Measurements from ENCODE around the gene DNMBP. TPM values are rescaled to one million over a fixed set of nuclear protein-coding genes. Genes with fewer than 3 reads are reported as not detected.
"Not testable (repeated sequence)": the region's sequence is repeated elsewhere in the genome, so short reads cannot be mapped to it uniquely, and the experiment has no call there.

Gene DNMBP
- total RNA-seq, 1 experiment from 2014 or later = 8.5 TPM

GRCh38 chr10:100006243-100006886 lies 3.4 kb downstream of the DNMBP start:
- no peaks in the 10 kb centered on the region for H3K36me3 ChIP-seq (replicated peaks; ENCODE audit: control insufficient read depth, insufficient read depth, low read length)
- peaks cover 3% of the 10 kb centered on the region; the same call in 1 of the 2 replicates for H3K27me3 ChIP-seq (ENCODE audit: control insufficient read depth, insufficient read depth, low read length)
- H3K4me3 ChIP-seq (ENCODE audit: insufficient read depth, low read depth, low read length) = no peak overlapping the region
- DNase-seq = no peak

- no peak overlapping the region for H3K4me3 ChIP-seq (ENCODE audit: insufficient read depth, low read depth, low read length)
- H3K36me3 ChIP-seq (replicated peaks; ENCODE audit: control insufficient read depth, insufficient read depth, low read length) = no peaks in the 10 kb centered on the region
- no peak for DNase-seq
- H3K27me3 ChIP-seq (ENCODE audit: control insufficient read depth, insufficient read depth, low read length) = no peaks in the 10 kb centered on the region
Measured at GRCh38 chr10:100004805-100005510, 4.8 kb downstream of the DNMBP start.

GRCh38 chr10:100000109-100000644 lies 9.6 kb downstream of the DNMBP start:
- Histone ChIP-seq H3K36me3 (replicated peaks; ENCODE audit: control insufficient read depth, insufficient read depth, low read length) (no peaks in the 10 kb centered on the region), H3K4me3 (ENCODE audit: insufficient read depth, low read depth, low read length) (no peak overlapping the region), H3K27me3 (ENCODE audit: control insufficient read depth, insufficient read depth, low read length) (no peaks in the 10 kb centered on the region)
- no peak for DNase-seq

- no peak for DNase-seq
- Histone ChIP-seq H3K27me3 (ENCODE audit: control insufficient read depth, insufficient read depth, low read length) (no peaks in the 10 kb centered on the region), H3K4me3 (ENCODE audit: insufficient read depth, low read depth, low read length) (no peak overlapping the region), H3K36me3 (replicated peaks; ENCODE audit: control insufficient read depth, insufficient read depth, low read length) (no peaks in the 10 kb centered on the region)
Measured at GRCh38 chr10:99999319-100000108, 10.2 kb downstream of the DNMBP start.

GRCh38 chr10:99998889-99999288 lies 10.9 kb downstream of the DNMBP start:
- Histone ChIP-seq H3K36me3 (replicated peaks; ENCODE audit: control insufficient read depth, insufficient read depth, low read length) (no peaks in the 10 kb centered on the region), H3K27me3 (ENCODE audit: control insufficient read depth, insufficient read depth, low read length) (no peaks in the 10 kb centered on the region), H3K4me3 (ENCODE audit: insufficient read depth, low read depth, low read length) (no peak overlapping the region)
- no peak for DNase-seq

- Histone ChIP-seq H3K36me3 (replicated peaks; ENCODE audit: control insufficient read depth, insufficient read depth, low read length) (no peaks in the 10 kb centered on the region), H3K4me3 (ENCODE audit: insufficient read depth, low read depth, low read length) (no peak overlapping the region), H3K27me3 (ENCODE audit: control insufficient read depth, insufficient read depth, low read length) (no peaks in the 10 kb centered on the region)
- DNase-seq = no peak
Measured at GRCh38 chr10:99996671-99997648, 12.8 kb downstream of the DNMBP start.

- H3K4me3 ChIP-seq (ENCODE audit: insufficient read depth, low read depth, low read length) = no peak overlapping the region
- H3K27me3 ChIP-seq (ENCODE audit: control insufficient read depth, insufficient read depth, low read length) = no peaks in the 10 kb centered on the region
- H3K36me3 ChIP-seq (replicated peaks; ENCODE audit: control insufficient read depth, insufficient read depth, low read length) = no peaks in the 10 kb centered on the region
- no peak for DNase-seq
Measured at GRCh38 chr10:99995713-99996112, 14.0 kb downstream of the DNMBP start.

GRCh38 chr10:99995269-99995668 lies 14.5 kb downstream of the DNMBP start:
- no peaks in the 10 kb centered on the region for H3K27me3 ChIP-seq (ENCODE audit: control insufficient read depth, insufficient read depth, low read length)
- no peak overlapping the region for H3K4me3 ChIP-seq (ENCODE audit: insufficient read depth, low read depth, low read length)
- no peak for DNase-seq
- no peaks in the 10 kb centered on the region for H3K36me3 ChIP-seq (replicated peaks; ENCODE audit: control insufficient read depth, insufficient read depth, low read length)

GRCh38 chr10:99994801-99995200 lies 14.9 kb downstream of the DNMBP start:
- H3K27me3 ChIP-seq (ENCODE audit: control insufficient read depth, insufficient read depth, low read length) = no peaks in the 10 kb centered on the region
- no peak overlapping the region for H3K4me3 ChIP-seq (ENCODE audit: insufficient read depth, low read depth, low read length)
- no peaks in the 10 kb centered on the region for H3K36me3 ChIP-seq (replicated peaks; ENCODE audit: control insufficient read depth, insufficient read depth, low read length)
- DNase-seq = no peak

GRCh38 chr10:99993701-99994689 lies 15.8 kb downstream of the DNMBP start:
- Histone ChIP-seq H3K4me3 (ENCODE audit: insufficient read depth, low read depth, low read length) (no peak overlapping the region), H3K36me3 (replicated peaks; ENCODE audit: control insufficient read depth, insufficient read depth, low read length) (no peaks in the 10 kb centered on the region), H3K27me3 (ENCODE audit: control insufficient read depth, insufficient read depth, low read length) (no peaks in the 10 kb centered on the region)
- peak; percentile 35 for DNase-seq

- not testable (repeated sequence) for H3K4me3 ChIP-seq (ENCODE audit: insufficient read depth, low read depth, low read length); H3K27me3 ChIP-seq (ENCODE audit: control insufficient read depth, insufficient read depth, low read length); H3K36me3 ChIP-seq (replicated peaks; ENCODE audit: control insufficient read depth, insufficient read depth, low read length); DNase-seq
Measured at GRCh38 chr10:99985637-99986036, 24.1 kb downstream of the DNMBP start.

GRCh38 chr10:99984211-99985034 lies 25.3 kb downstream of the DNMBP start:
- no peaks in the 10 kb centered on the region for H3K27me3 ChIP-seq (ENCODE audit: control insufficient read depth, insufficient read depth, low read length)
- H3K36me3 ChIP-seq (replicated peaks; ENCODE audit: control insufficient read depth, insufficient read depth, low read length) = no peaks in the 10 kb centered on the region
- H3K4me3 ChIP-seq (ENCODE audit: insufficient read depth, low read depth, low read length) = no peak overlapping the region
- DNase-seq = no peak
